GM10248 (cell line): ENCODE measurements around the gene SPEN.

Experiments used
- CTCF ChIA-PET: fragments of 300-600 bp; sonication (Branson Sonifier 250); formaldehyde crosslinking; extraction: SDS; loops from one replicate; lab custom pipeline; 2021; ENCODE audit warnings: antibody characterized with exemption; lab: Yijun Ruan, JAX
- POLR2A ChIA-PET: fragments of 350-650 bp; sonication (Branson Sonifier 250); formaldehyde crosslinking; extraction: SDS; loops from one replicate; lab custom pipeline; 2020; ENCODE audit warnings: antibody characterized with exemption; lab: Yijun Ruan, JAX
- DNase-seq: peaks from one replicate; pipeline ENCODE4 v3.0.0; 2012; ENCODE audit errors: extremely low spot score
- CTCF ChIP-seq: IDR thresholded peaks from 2 replicates; pipeline ENCODE4 v1.5.1; 2012; ENCODE audit warnings: mild to moderate bottlenecking, low read depth; ENCODE audit errors: extremely low read depth, missing control alignments, control extremely low read depth

The SPEN gene

GRCh38 chr1:15935056-15935950, 87.8 kb downstream of the SPEN start:
- DNase-seq = no peak
- CTCF ChIA-PET = interaction anchor here (1.4 to 1.6 kb wide), 2 partner anchors 9 to 143 kb away, joined by 4 to 7 read pairs; no protein-coding TSS in a partner anchor
- POLR2A ChIA-PET = no interaction called here
- TF ChIP-seq CTCF = no peak

GRCh38 chr1:15936025-15936424, 88.5 kb downstream of the SPEN start:
- ChIA-PET CTCF (interaction anchor here (1.4 to 1.6 kb wide), 2 partner anchors 10 to 142 kb away, joined by 4 to 7 read pairs; no protein-coding TSS in a partner anchor), POLR2A (no interaction called here)
- TF ChIP-seq CTCF = no peak
- DNase-seq = no peak

- ChIA-PET CTCF (interaction anchor here (0.8 to 1.6 kb wide), 3 partner anchors 8 to 141 kb away, joined by 3 to 5 read pairs (median 4); no protein-coding TSS in a partner anchor), POLR2A (interaction anchor here (0.5 kb wide), 1 partner anchor 125 kb away, joined by 4 read pairs; no protein-coding TSS in a partner anchor)
- TF ChIP-seq CTCF = no peak
- peak; percentile 11 for DNase-seq
Observed at GRCh38 chr1:15937146-15937545, 89.6 kb downstream of the SPEN start.

- ChIA-PET CTCF (interaction anchor here (0.8 to 1.0 kb wide), 2 partner anchors 9 to 12 kb away, joined by 3 to 5 read pairs; no protein-coding TSS in a partner anchor), POLR2A (interaction anchor here (0.5 to 0.6 kb wide), 2 partner anchors 126 to 170 kb away, joined by 3 to 4 read pairs; no protein-coding TSS in a partner anchor)
- TF ChIP-seq CTCF = peak; percentile 11
- DNase-seq = peak; percentile 19
Observed at GRCh38 chr1:15937706-15938168, 90.2 kb downstream of the SPEN start.

GRCh38 chr1:15938628-15939161, 91.2 kb downstream of the SPEN start:
- ChIA-PET POLR2A (interaction anchor here (0.6 kb wide), 2 partner anchors 44 to 171 kb away, joined by 3 to 8 read pairs; no protein-coding TSS in a partner anchor), CTCF (no interaction called here)
- TF ChIP-seq CTCF = no peak
- DNase-seq = peak; percentile 17
